IgD-negative memory B cell (primary cell): ENCODE results near the gene UCHL3. TPM values are rescaled to one million over a fixed set of nuclear protein-coding genes. Genes with fewer than 3 reads are reported as not detected.
A peak's percentile ranks its signal among the peaks of the same experiment; 100 is the strongest.

Experiments used
- H3K27ac Mint-ChIP-seq, 3 donors: one replicate each; pipeline ENCODE4 v1.8.0; 2020 to 2022; ENCODE audit warnings: mild to moderate bottlenecking in 3 of 3, mixed read lengths in 3 of 3, moderate library complexity in 1 of 3
- H3K27me3 Mint-ChIP-seq: one replicate; pipeline ENCODE4 v1.8.0; 2021; ENCODE audit warnings: mixed read lengths
- H3K36me3 Mint-ChIP-seq: one replicate; pipeline ENCODE4 v1.8.0; 2020; ENCODE audit warnings: mild to moderate bottlenecking, mixed read lengths
- H3K4me1 Mint-ChIP-seq, 3 donors: one replicate each; pipeline ENCODE4 v1.8.0; 2020 to 2022; ENCODE audit warnings: mixed read lengths in 3 of 3, mild to moderate bottlenecking in 1 of 3
- H3K4me3 Mint-ChIP-seq, 4 donors: one replicate each; pipeline ENCODE4 v1.8.0; 2020 to 2022; ENCODE audit warnings: mild to moderate bottlenecking in 4 of 4, mixed read lengths in 4 of 4, moderate library complexity in 3 of 4
- H3K9me3 Mint-ChIP-seq, 3 donors: one replicate each; pipeline ENCODE4 v1.8.0; 2020 to 2021; ENCODE audit warnings: mixed read lengths in 3 of 3, mild to moderate bottlenecking in 1 of 3
- polyA plus RNA-seq: library from polyadenylated mRNA; unstranded; fragments of 300-500 nt; fragmentation: Illumina TruSeq; gene quantifications from one replicate; pipeline ENCODE4 v1.2.3, GENCODE V29; 2021

Gene UCHL3
- polyA plus RNA-seq, 1 donor from 2014 or later: 30.4 TPM

- peaks cover 0 to 1% (median 0%) of the 10 kb centered on the region in 3 donors for H3K9me3 Mint-ChIP-seq
- H3K36me3 Mint-ChIP-seq: peaks cover 2% of the 10 kb centered on the region
- H3K27ac Mint-ChIP-seq: no peak overlapping the region
- peaks cover 6 to 23% (median 13%) of the 10 kb centered on the region in 3 donors for H3K4me1 Mint-ChIP-seq
- peak overlapping the region; percentile 83 to 90 (median 86) for H3K4me3 Mint-ChIP-seq
- peaks cover 4% of the 10 kb centered on the region for H3K27me3 Mint-ChIP-seq
Observed at GRCh38 chr13:75635101-75635827, 85.7 kb downstream of the UCHL3 start.

GRCh38 chr13:75635828-75636435 is 86.3 kb downstream of the UCHL3 start, which contains the start of gene LMO7:
Gene LMO7, plus strand, starts transcription at chr13:75636330. Its CDS starts 328 bp downstream, at chr13:75636658.
- Mint-ChIP-seq H3K27ac (no peak within 1 kb of the TSS), H3K36me3 (peaks cover 2% of the 10 kb centered on the region), H3K27me3 (peaks cover 4% of the 10 kb centered on the region), H3K9me3 (peaks cover 0 to 1% (median 0%) of the 10 kb centered on the region in 3 donors), H3K4me1 (peaks cover 6 to 23% (median 13%) of the 10 kb centered on the region in 3 donors), H3K4me3 (peak within 1 kb of the TSS; percentile 86 to 95 (median 92))

- Mint-ChIP-seq H3K27ac (no peak overlapping the region), H3K9me3 (peaks cover 0 to 1% (median 0%) of the 10 kb centered on the region in 3 donors), H3K36me3 (peaks cover under 1% of the 10 kb centered on the region), H3K4me3 (peak overlapping the region; percentile 86 to 95 (median 92)), H3K4me1 (peaks cover 6 to 23% (median 13%) of the 10 kb centered on the region in 3 donors), H3K27me3 (peaks cover 4% of the 10 kb centered on the region)
Observed at GRCh38 chr13:75636436-75637180, 87.0 kb downstream of the UCHL3 start.

- Mint-ChIP-seq H3K4me3 (peak overlapping the region; percentile 67 to 89 (median 88)), H3K36me3 (no peaks in the 10 kb centered on the region), H3K27me3 (peaks cover 4% of the 10 kb centered on the region), H3K4me1 (peaks cover 6 to 23% (median 13%) of the 10 kb centered on the region in 3 donors), H3K9me3 (peaks cover 0 to 1% (median 0%) of the 10 kb centered on the region in 3 donors), H3K27ac (no peak overlapping the region)
Observed at GRCh38 chr13:75637181-75637750, 87.7 kb downstream of the UCHL3 start.

- Mint-ChIP-seq H3K27me3 (peaks cover 4% of the 10 kb centered on the region), H3K4me3 (no peak overlapping the region), H3K36me3 (no peaks in the 10 kb centered on the region), H3K27ac (no peak overlapping the region), H3K9me3 (peaks cover 0 to 1% (median 0%) of the 10 kb centered on the region in 3 donors), H3K4me1 (peaks cover 6 to 18% (median 10%) of the 10 kb centered on the region in 3 donors)
Observed at GRCh38 chr13:75639454-75639853, 89.9 kb downstream of the UCHL3 start.

- Mint-ChIP-seq H3K4me1 (peaks cover 5 to 18% (median 12%) of the 10 kb centered on the region in 3 donors), H3K36me3 (no peaks in the 10 kb centered on the region), H3K9me3 (no peaks in the 10 kb centered on the region), H3K27me3 (peaks cover 4% of the 10 kb centered on the region), H3K4me3 (no peak overlapping the region), H3K27ac (no peak overlapping the region)
Observed at GRCh38 chr13:75641026-75641425, 91.4 kb downstream of the UCHL3 start.

GRCh38 chr13:75643182-75643581 is 93.6 kb downstream of the UCHL3 start:
- Mint-ChIP-seq H3K9me3 (no peaks in the 10 kb centered on the region), H3K27me3 (no peaks in the 10 kb centered on the region), H3K27ac (no peak overlapping the region), H3K4me3 (no peak overlapping the region), H3K36me3 (no peaks in the 10 kb centered on the region), H3K4me1 (peaks cover 12 to 19% (median 14%) of the 10 kb centered on the region in 3 donors)

GRCh38 chr13:75643693-75644092 is 94.1 kb downstream of the UCHL3 start:
- no peaks in the 10 kb centered on the region for H3K36me3 Mint-ChIP-seq
- no peaks in the 10 kb centered on the region for H3K27me3 Mint-ChIP-seq
- no peak overlapping the region for H3K27ac Mint-ChIP-seq
- H3K4me3 Mint-ChIP-seq: no peak overlapping the region
- H3K9me3 Mint-ChIP-seq: no peaks in the 10 kb centered on the region
- H3K4me1 Mint-ChIP-seq: peaks cover 10 to 20% (median 12%) of the 10 kb centered on the region in 3 donors

- H3K4me1 Mint-ChIP-seq: peaks cover 7 to 19% (median 12%) of the 10 kb centered on the region in 3 donors
- no peaks in the 10 kb centered on the region for H3K9me3 Mint-ChIP-seq
- no peak overlapping the region for H3K27ac Mint-ChIP-seq
- no peak overlapping the region for H3K4me3 Mint-ChIP-seq
- H3K36me3 Mint-ChIP-seq: peaks cover 5% of the 10 kb centered on the region
- no peaks in the 10 kb centered on the region for H3K27me3 Mint-ChIP-seq
Observed at GRCh38 chr13:75645141-75645540, 95.5 kb downstream of the UCHL3 start.

- H3K4me3 Mint-ChIP-seq: peak overlapping the region in 2 of 4 donors; percentile 39 to 70
- no peaks in the 10 kb centered on the region for H3K9me3 Mint-ChIP-seq
- peaks cover 7 to 19% (median 12%) of the 10 kb centered on the region in 3 donors for H3K4me1 Mint-ChIP-seq
- H3K27ac Mint-ChIP-seq: no peak overlapping the region
- peaks cover 6% of the 10 kb centered on the region for H3K36me3 Mint-ChIP-seq
- H3K27me3 Mint-ChIP-seq: no peaks in the 10 kb centered on the region
Observed at GRCh38 chr13:75647126-75647784, 97.7 kb downstream of the UCHL3 start.

GRCh38 chr13:75648446-75648845 is 98.9 kb downstream of the UCHL3 start:
- no peak overlapping the region for H3K27ac Mint-ChIP-seq

GRCh38 chr13:75651013-75651412 is 101.4 kb downstream of the UCHL3 start:
- Mint-ChIP-seq H3K4me1 (peaks cover 7 to 15% (median 12%) of the 10 kb centered on the region in 3 donors), H3K27me3 (no peaks in the 10 kb centered on the region), H3K9me3 (no peaks in the 10 kb centered on the region), H3K27ac (no peak overlapping the region), H3K4me3 (no peak overlapping the region), H3K36me3 (peaks cover 10% of the 10 kb centered on the region)

More at GRCh38 chr13:75648446-75648845, 98.9 kb downstream of the UCHL3 start:
- Mint-ChIP-seq H3K27me3 (no peaks in the 10 kb centered on the region), H3K36me3 (peaks cover 8% of the 10 kb centered on the region), H3K4me1 (peaks cover 7 to 19% (median 12%) of the 10 kb centered on the region in 3 donors), H3K4me3 (no peak overlapping the region), H3K9me3 (no peaks in the 10 kb centered on the region)

- Mint-ChIP-seq H3K36me3 (peaks cover 10% of the 10 kb centered on the region), H3K27ac (no peak overlapping the region), H3K4me1 (peaks cover 0 to 3% (median 0%) of the 10 kb centered on the region in 3 donors), H3K27me3 (no peaks in the 10 kb centered on the region), H3K4me3 (no peak overlapping the region), H3K9me3 (no peaks in the 10 kb centered on the region)
Observed at GRCh38 chr13:75652726-75653125, 103.1 kb downstream of the UCHL3 start.
